ENCODE data around the gene PKD1. TPM values are rescaled to one million over a fixed set of nuclear protein-coding genes. Genes with fewer than 3 reads are reported as not detected.
A peak's percentile ranks its signal among the peaks of the same experiment; 100 is the strongest.
"Not testable (repeated sequence)": the region's sequence is repeated elsewhere in the genome, so short reads cannot be mapped to it uniquely, and the experiment has no call there.

PKD1 gene
- 100 to 1,000 TPM; 297 to 459 (median 366) TPM for total RNA-seq

- DNase-seq (ENCODE audit: extremely low spot score); H3K27me3 ChIP-seq; intact Hi-C loops (cut with DNase I); H3K9me3 ChIP-seq; H3K36me3 ChIP-seq: not testable (repeated sequence)
- under 1% methylated on average over 14 of the region's 81 CpGs for WGBS
- H3K27ac ChIP-seq (replicated peaks in 1 of 4) = peak within 1 kb of the TSS; percentile 86 to 91 (median 86)
- peak; percentile 62 to 85 for TF ChIP-seq POLR2AphosphoS5 (IDR thresholded peaks at IDR 0.05)
- peaks cover 12 to 42% (median 37%) of the 10 kb centered on the region in 4 donors for H3K4me1 ChIP-seq
- peak within 1 kb of the TSS; percentile 58 to 71 (median 64) for H3K4me3 ChIP-seq
These were observed at the start of gene PKD1 for GRCh38 chr16:2135770-2136490. PKD1 (minus strand) TSS chr16:2135898; CDS start chr16:2135689, 209 bp downstream.

- H3K9me3 ChIP-seq = no peaks in the 10 kb centered on the region
- H3K27me3 ChIP-seq = no peaks in the 10 kb centered on the region
- intact Hi-C loops (cut with DNase I) = no loop called here
- 89% methylated on average over 15 of the region's 20 CpGs for WGBS
- H3K4me3 ChIP-seq = no peak overlapping the region
- TF ChIP-seq EP300 (IDR thresholded peaks at IDR 0.05) (no peak), POLR2A (IDR thresholded peaks at IDR 0.05; ENCODE audit: low read depth) (no peak)
- TF ChIP-seq, protein P1, sequence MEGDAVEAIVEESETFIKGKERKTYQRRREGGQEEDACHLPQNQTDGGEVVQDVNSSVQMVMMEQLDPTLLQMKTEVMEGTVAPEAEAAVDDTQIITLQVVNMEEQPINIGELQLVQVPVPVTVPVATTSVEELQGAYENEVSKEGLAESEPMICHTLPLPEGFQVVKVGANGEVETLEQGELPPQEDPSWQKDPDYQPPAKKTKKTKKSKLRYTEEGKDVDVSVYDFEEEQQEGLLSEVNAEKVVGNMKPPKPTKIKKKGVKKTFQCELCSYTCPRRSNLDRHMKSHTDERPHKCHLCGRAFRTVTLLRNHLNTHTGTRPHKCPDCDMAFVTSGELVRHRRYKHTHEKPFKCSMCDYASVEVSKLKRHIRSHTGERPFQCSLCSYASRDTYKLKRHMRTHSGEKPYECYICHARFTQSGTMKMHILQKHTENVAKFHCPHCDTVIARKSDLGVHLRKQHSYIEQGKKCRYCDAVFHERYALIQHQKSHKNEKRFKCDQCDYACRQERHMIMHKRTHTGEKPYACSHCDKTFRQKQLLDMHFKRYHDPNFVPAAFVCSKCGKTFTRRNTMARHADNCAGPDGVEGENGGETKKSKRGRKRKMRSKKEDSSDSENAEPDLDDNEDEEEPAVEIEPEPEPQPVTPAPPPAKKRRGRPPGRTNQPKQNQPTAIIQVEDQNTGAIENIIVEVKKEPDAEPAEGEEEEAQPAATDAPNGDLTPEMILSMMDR (IDR thresholded peaks at IDR 0.05) = no peak
- no peaks in the 10 kb centered on the region for H3K4me1 ChIP-seq
- H3K27ac ChIP-seq (replicated peaks in 1 of 4) = no peak overlapping the region
- H3K36me3 ChIP-seq = no peaks in the 10 kb centered on the region
- no peak for DNase-seq (ENCODE audit: extremely low spot score)
These were observed 49.3 kb upstream of the PKD1 start for GRCh38 chr16:2184962-2185361.

- WGBS = 93% methylated on average over 14 of the region's 19 CpGs
- no peak overlapping the region for H3K27ac ChIP-seq (replicated peaks in 1 of 4)
- H3K27me3 ChIP-seq = peaks cover 0 to 4% (median 0%) of the 10 kb centered on the region in 4 donors
- no peak overlapping the region for H3K4me3 ChIP-seq
- H3K4me1 ChIP-seq = no peaks in the 10 kb centered on the region
- H3K9me3 ChIP-seq = no peaks in the 10 kb centered on the region
- TF ChIP-seq POLR2A (IDR thresholded peaks at IDR 0.05; ENCODE audit: low read depth) = no peak
- intact Hi-C loops (cut with DNase I) = no loop called here
- H3K36me3 ChIP-seq = no peaks in the 10 kb centered on the region
- DNase-seq (ENCODE audit: extremely low spot score) = no peak
These were observed 48.6 kb upstream of the PKD1 start for GRCh38 chr16:2184346-2184745.

DNA sequence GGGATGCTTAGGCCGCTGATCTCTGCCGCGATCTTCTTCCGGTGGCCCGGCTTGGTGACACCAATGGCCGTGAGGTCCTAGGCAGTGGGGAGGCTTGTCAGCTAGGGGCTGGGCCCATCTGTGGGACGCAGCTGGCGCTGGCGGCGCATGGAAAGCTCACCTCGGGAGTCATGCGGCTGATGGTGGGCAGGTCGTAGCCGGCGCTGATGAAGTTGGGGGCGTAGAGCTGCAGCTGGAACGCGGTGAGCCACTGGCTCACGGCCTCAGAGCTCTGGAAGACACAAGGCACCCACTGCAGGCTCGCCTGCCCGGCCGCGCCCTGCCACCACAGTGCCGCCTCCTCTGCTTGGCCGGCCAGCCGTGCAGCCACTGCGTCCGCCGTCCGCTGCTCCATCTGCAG, 48.0 kb upstream of the PKD1 start:
- TF ChIP-seq, protein P1 (IDR thresholded peaks at IDR 0.05) = no peak
- no peak for TF ChIP-seq POLR2A (IDR thresholded peaks at IDR 0.05; ENCODE audit: low read depth)
- TF ChIP-seq POLR2AphosphoS5 (IDR thresholded peaks at IDR 0.05) = no peak
- TF ChIP-seq EP300 (IDR thresholded peaks at IDR 0.05) = no peak
- intact Hi-C loops (cut with DNase I) = no loop called here
- H3K27me3 ChIP-seq = peaks cover 0 to 7% (median 0%) of the 10 kb centered on the region in 4 donors
- no peak for DNase-seq (ENCODE audit: extremely low spot score)
- WGBS = 89% methylated on average over 9 of the region's 30 CpGs
- no peaks in the 10 kb centered on the region for H3K9me3 ChIP-seq
- no peak overlapping the region for H3K27ac ChIP-seq (replicated peaks in 1 of 4)
- H3K4me3 ChIP-seq = no peak overlapping the region
- peaks cover 0 to 5% (median 0%) of the 10 kb centered on the region in 4 donors for H3K4me1 ChIP-seq
- no peaks in the 10 kb centered on the region for H3K36me3 ChIP-seq

DNA sequence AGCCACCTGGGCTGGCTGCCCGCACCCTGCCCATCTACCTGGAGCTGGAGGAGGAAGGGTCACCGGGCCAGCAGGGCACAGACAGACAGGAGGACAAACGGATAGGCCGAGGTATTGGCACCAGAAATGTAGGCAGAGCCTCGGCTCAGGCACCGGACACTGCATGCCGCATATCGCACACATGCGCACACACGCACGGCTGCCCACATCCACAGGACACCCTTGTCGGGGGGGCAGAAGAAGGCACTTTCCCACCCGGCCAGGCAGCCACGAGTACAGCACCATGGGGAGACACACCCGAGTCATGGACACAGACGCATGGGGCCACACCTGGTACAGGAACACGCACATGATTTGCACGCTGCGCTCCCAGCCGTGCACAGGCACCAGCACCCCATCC, 46.3 kb upstream of the PKD1 start:
- no peak overlapping the region for H3K4me3 ChIP-seq
- peaks cover 0 to 11% (median 0%) of the 10 kb centered on the region in 4 donors for H3K4me1 ChIP-seq
- no CpG with 5 or more reads among the region's 20 CpGs for WGBS
- no peak for TF ChIP-seq POLR2AphosphoS5 (IDR thresholded peaks at IDR 0.05)
- TF ChIP-seq, protein P1 (IDR thresholded peaks at IDR 0.05) = no peak
- no peak for TF ChIP-seq EP300 (IDR thresholded peaks at IDR 0.05)
- TF ChIP-seq POLR2A (IDR thresholded peaks at IDR 0.05; ENCODE audit: low read depth) = no peak
- peaks cover 0 to 13% (median 0%) of the 10 kb centered on the region in 4 donors for H3K27me3 ChIP-seq
- peaks cover 6 to 13% (median 12%) of the 10 kb centered on the region in 4 donors for H3K36me3 ChIP-seq
- H3K9me3 ChIP-seq = no peaks in the 10 kb centered on the region
- DNase-seq (ENCODE audit: extremely low spot score) = no peak
- intact Hi-C loops (cut with DNase I) = no loop called here
- no peak overlapping the region for H3K27ac ChIP-seq (replicated peaks in 1 of 4)
